ENCODE data around the gene PCSK5.

PCSK5 gene

DNA sequence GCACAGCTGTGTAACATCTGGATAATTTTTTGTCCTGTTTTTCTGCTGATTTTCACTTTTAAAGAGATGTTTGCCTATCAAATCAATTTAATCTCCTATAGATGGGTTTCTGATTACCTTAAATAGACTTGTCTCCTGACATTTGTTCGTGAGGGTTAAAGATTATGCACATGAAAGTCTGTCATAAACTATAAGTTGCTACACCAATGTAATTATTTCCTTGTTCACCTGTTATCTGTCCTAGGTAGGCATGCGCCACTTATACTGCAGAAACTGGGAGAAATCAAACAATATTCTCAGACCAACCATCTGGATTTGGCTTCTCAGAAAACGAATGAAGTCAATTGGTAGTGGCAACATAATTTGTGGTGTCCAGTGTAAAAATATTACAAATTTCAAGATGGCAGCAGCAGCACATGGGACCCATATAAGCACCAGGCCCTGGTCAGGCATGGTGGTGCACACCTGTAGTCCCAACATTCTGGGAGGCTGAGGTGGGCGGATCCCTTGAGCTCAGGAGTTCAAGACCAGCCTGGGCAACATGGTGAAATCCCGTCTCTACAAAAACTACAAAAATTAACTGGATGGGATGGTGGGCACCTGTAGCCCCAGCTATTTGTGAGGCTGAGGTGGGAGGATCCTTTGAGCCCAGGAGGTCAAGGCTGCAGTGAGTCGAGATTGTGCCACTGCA lies 483.5 kb downstream of the PCSK5 start:
- no peaks in the 10 kb centered on the region for H3K9me3 Mint-ChIP-seq
- H3K4me1 Mint-ChIP-seq = no peaks in the 10 kb centered on the region
- H3K36me3 Mint-ChIP-seq = no peaks in the 10 kb centered on the region
- ATAC-seq (no peak), DNase-seq (ENCODE audit: low spot score in 2 of 2) (no peak)
- H3K27ac Mint-ChIP-seq = no peak overlapping the region
- H3K4me3 Mint-ChIP-seq = no peak overlapping the region

DNA sequence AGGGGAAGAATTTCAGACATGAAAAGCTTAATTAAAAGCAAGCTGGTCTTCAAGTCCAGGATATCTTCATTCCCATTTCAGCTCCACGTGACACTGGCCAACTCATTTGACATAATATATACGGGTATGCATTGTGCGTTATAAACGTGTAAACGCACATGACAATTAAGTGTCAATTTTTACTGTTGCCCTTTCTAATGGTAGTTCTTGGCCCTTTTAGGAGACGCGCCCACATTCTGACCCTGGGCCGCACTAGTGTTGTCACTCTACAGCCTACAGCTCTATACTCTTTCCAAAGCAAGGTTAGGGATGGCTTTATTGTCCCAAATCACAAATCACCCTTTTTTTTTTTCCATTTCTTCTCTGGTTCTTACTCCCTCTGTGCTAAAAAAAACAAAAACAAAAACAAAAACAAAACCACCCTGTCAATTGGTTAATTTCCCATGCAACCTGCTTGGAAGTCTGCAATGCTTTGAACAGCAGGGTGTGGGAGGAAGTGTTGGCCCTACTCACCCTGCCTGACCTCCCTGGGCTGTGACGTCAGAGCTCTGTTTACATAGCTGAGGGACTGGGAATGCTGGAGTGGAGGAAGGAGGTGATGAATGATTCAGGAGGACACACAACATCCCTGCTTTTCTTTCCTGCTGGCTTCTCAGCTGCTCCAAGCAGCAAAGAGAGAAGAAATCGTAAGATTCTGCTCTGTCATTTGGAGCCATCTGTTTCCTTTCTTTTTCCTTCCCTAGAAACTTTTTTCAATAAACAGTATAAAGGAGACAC lies 484.5 kb downstream of the PCSK5 start:
- Mint-ChIP-seq H3K4me3 (no peak overlapping the region), H3K36me3 (no peaks in the 10 kb centered on the region), H3K9me3 (no peaks in the 10 kb centered on the region), H3K4me1 (no peaks in the 10 kb centered on the region), H3K27ac (no peak overlapping the region)
- no peak for ATAC-seq
- DNase-seq (ENCODE audit: low spot score in 2 of 2) = no peak

DNA sequence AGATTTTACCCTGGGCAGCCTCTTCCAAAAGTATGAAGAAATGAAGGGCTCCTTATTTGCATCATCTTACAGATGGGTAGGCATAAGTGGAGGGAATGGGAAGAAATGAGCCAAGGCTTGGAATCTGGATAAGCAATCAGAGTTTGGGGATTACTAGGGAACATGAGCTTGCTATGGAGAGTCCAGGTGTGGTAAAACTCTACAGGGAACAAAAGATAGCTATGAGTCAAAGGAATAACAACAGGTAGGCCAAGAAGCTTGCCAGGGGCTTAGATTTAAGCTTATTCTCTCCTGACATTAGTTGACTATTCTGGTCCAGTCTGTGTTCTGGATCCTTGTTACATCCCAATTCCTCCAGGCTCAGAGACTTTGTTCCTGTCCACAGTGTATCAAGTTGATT lies 487.3 kb downstream of the PCSK5 start:
- Mint-ChIP-seq H3K4me3 (no peak overlapping the region), H3K27ac (no peak overlapping the region), H3K4me1 (no peaks in the 10 kb centered on the region), H3K36me3 (no peaks in the 10 kb centered on the region), H3K9me3 (no peaks in the 10 kb centered on the region)
- no peak for DNase-seq (ENCODE audit: low spot score in 2 of 2)
- no peak for ATAC-seq

GRCh38 chr9:76378367-76379073 lies 488.0 kb downstream of the PCSK5 start:
- no peak for ATAC-seq
- Mint-ChIP-seq H3K4me1 (no peaks in the 10 kb centered on the region), H3K4me3 (no peak overlapping the region), H3K27ac (no peak overlapping the region), H3K9me3 (no peaks in the 10 kb centered on the region), H3K36me3 (no peaks in the 10 kb centered on the region)
- DNase-seq (ENCODE audit: low spot score in 2 of 2) = no peak

- ATAC-seq = no peak
- Mint-ChIP-seq H3K27ac (no peak overlapping the region), H3K4me3 (no peak overlapping the region), H3K9me3 (no peaks in the 10 kb centered on the region), H3K4me1 (no peaks in the 10 kb centered on the region), H3K36me3 (no peaks in the 10 kb centered on the region)
- DNase-seq (ENCODE audit: low spot score in 2 of 2) = no peak
These were observed 489.0 kb downstream of the PCSK5 start for GRCh38 chr9:76379494-76379893.

- no peak for ATAC-seq
- peaks cover 66% of the 10 kb centered on the region for H3K36me3 Mint-ChIP-seq
- no peak overlapping the region for H3K4me3 Mint-ChIP-seq
- no peak overlapping the region for H3K27ac Mint-ChIP-seq
- no peaks in the 10 kb centered on the region for H3K9me3 Mint-ChIP-seq
- DNase-seq (ENCODE audit: low spot score in 2 of 2) = no peak
- H3K4me1 Mint-ChIP-seq = peaks cover 26% of the 10 kb centered on the region
These were observed 500.2 kb downstream of the PCSK5 start for GRCh38 chr9:76390656-76391055.

- Mint-ChIP-seq H3K9me3 (no peaks in the 10 kb centered on the region), H3K36me3 (peaks cover 31% of the 10 kb centered on the region), H3K27ac (peak within 1 kb of the TSS; percentile 98), H3K4me3 (peak within 1 kb of the TSS; percentile 95), H3K4me1 (peaks cover 21% of the 10 kb centered on the region)
- peak; percentile 94 for ATAC-seq
- DNase-seq (ENCODE audit: low spot score in 2 of 2) = peak; percentile 90 to 92
These were observed 503.9 kb downstream of the PCSK5 start, which contains the start of gene RFK for GRCh38 chr9:76394195-76394959. RFK (minus strand) TSS chr9:76394426; CDS start chr9:76394171, 255 bp downstream.

DNA sequence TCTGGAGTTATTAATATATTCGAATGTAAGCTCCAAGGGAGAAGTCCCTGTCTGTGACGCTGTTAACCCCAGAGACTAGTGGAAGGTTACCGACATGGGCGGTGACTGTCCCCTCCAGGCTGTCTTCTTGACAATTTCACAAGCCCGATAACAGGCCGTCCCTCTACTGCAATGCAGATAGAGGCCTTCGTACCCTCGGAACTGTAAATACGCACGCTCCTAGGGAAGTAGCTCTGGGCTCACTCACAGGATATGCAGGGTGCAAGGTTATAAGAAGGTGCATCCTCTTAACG lies 504.4 kb downstream of the PCSK5 start:
- H3K27ac Mint-ChIP-seq = peak overlapping the region; percentile 98
- peak overlapping the region; percentile 95 for H3K4me3 Mint-ChIP-seq
- no peaks in the 10 kb centered on the region for H3K9me3 Mint-ChIP-seq
- ATAC-seq = peak; percentile 77
- H3K36me3 Mint-ChIP-seq = peaks cover 29% of the 10 kb centered on the region
- no peak for DNase-seq (ENCODE audit: low spot score in 2 of 2)
- H3K4me1 Mint-ChIP-seq = peaks cover 21% of the 10 kb centered on the region

DNA sequence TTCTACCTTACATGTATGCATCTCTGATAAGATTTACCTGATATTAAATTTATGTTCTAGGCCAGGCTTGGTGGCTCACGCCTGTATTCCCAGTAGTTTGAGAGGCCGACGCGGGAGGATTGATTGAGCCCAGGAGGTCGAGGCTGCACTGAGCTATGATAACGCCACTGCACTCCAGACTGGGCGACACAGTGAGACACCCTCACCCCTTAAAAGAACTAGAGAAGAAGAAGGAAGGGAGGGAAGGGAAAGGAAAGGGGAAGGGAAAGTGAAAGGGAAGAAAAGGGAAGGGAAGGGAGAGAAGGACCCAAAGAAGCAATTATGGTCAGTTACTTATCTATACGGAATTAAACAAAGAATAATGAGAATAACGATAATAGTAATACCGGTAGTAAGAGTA lies 504.9 kb downstream of the PCSK5 start:
- H3K27ac Mint-ChIP-seq = peak overlapping the region; percentile 98
- ATAC-seq (no peak), DNase-seq (ENCODE audit: low spot score in 2 of 2) (no peak)
- no peaks in the 10 kb centered on the region for H3K9me3 Mint-ChIP-seq
- peaks cover 28% of the 10 kb centered on the region for H3K36me3 Mint-ChIP-seq
- peaks cover 24% of the 10 kb centered on the region for H3K4me1 Mint-ChIP-seq
- H3K4me3 Mint-ChIP-seq = peak overlapping the region; percentile 95

GRCh38 chr9:76396144-76396543 lies 505.7 kb downstream of the PCSK5 start:
- no peak for ATAC-seq
- H3K4me3 Mint-ChIP-seq = no peak overlapping the region

GRCh38 chr9:76396597-76396996 lies 506.1 kb downstream of the PCSK5 start:
- no peak overlapping the region for H3K27ac Mint-ChIP-seq
- peaks cover 19% of the 10 kb centered on the region for H3K36me3 Mint-ChIP-seq
- no peak for ATAC-seq
- no peak for DNase-seq (ENCODE audit: low spot score in 2 of 2)
- H3K4me3 Mint-ChIP-seq = no peak overlapping the region
- no peaks in the 10 kb centered on the region for H3K9me3 Mint-ChIP-seq
- peaks cover 27% of the 10 kb centered on the region for H3K4me1 Mint-ChIP-seq

More at GRCh38 chr9:76396144-76396543, 505.7 kb downstream of the PCSK5 start:
- DNase-seq (ENCODE audit: low spot score in 2 of 2) = no peak
- Mint-ChIP-seq H3K9me3 (no peaks in the 10 kb centered on the region), H3K27ac (no peak overlapping the region), H3K36me3 (peaks cover 20% of the 10 kb centered on the region), H3K4me1 (peaks cover 27% of the 10 kb centered on the region)

GRCh38 chr9:76399856-76400255 lies 509.4 kb downstream of the PCSK5 start:
- no peak for DNase-seq (ENCODE audit: low spot score in 2 of 2)
- H3K4me1 Mint-ChIP-seq = peaks cover 26% of the 10 kb centered on the region
- H3K36me3 Mint-ChIP-seq = peaks cover 2% of the 10 kb centered on the region
- H3K27ac Mint-ChIP-seq = no peak overlapping the region
- no peaks in the 10 kb centered on the region for H3K9me3 Mint-ChIP-seq
- ATAC-seq = no peak
- H3K4me3 Mint-ChIP-seq = no peak overlapping the region

- Mint-ChIP-seq H3K4me1 (peaks cover 18% of the 10 kb centered on the region), H3K4me3 (no peak overlapping the region), H3K9me3 (no peaks in the 10 kb centered on the region), H3K27ac (no peak overlapping the region), H3K36me3 (no peaks in the 10 kb centered on the region)
- DNase-seq (ENCODE audit: low spot score in 2 of 2) = no peak
- ATAC-seq = peak; percentile 57
These were observed 510.1 kb downstream of the PCSK5 start for GRCh38 chr9:76400534-76401096.

GRCh38 chr9:76401176-76401575 lies 510.7 kb downstream of the PCSK5 start:
- ATAC-seq (no peak), DNase-seq (ENCODE audit: low spot score in 2 of 2) (no peak)
- H3K36me3 Mint-ChIP-seq = no peaks in the 10 kb centered on the region
- no peak overlapping the region for H3K27ac Mint-ChIP-seq
- peaks cover 17% of the 10 kb centered on the region for H3K4me1 Mint-ChIP-seq
- no peak overlapping the region for H3K4me3 Mint-ChIP-seq
- H3K9me3 Mint-ChIP-seq = no peaks in the 10 kb centered on the region
